Activated CD8-positive, alpha-beta memory T cell treated with anti-CD3 and anti-CD28 coated beads for 24 hours (primary cell): ENCODE results near the gene ZNF792.
"Not testable (repeated sequence)": the region's sequence is repeated elsewhere in the genome, so short reads cannot be mapped to it uniquely, and the experiment has no call there.

Source experiments
- DNase-seq: peaks from one replicate; pipeline ENCODE4 v3.0.0-alpha.2; 2020

The ZNF792 gene

DNA sequence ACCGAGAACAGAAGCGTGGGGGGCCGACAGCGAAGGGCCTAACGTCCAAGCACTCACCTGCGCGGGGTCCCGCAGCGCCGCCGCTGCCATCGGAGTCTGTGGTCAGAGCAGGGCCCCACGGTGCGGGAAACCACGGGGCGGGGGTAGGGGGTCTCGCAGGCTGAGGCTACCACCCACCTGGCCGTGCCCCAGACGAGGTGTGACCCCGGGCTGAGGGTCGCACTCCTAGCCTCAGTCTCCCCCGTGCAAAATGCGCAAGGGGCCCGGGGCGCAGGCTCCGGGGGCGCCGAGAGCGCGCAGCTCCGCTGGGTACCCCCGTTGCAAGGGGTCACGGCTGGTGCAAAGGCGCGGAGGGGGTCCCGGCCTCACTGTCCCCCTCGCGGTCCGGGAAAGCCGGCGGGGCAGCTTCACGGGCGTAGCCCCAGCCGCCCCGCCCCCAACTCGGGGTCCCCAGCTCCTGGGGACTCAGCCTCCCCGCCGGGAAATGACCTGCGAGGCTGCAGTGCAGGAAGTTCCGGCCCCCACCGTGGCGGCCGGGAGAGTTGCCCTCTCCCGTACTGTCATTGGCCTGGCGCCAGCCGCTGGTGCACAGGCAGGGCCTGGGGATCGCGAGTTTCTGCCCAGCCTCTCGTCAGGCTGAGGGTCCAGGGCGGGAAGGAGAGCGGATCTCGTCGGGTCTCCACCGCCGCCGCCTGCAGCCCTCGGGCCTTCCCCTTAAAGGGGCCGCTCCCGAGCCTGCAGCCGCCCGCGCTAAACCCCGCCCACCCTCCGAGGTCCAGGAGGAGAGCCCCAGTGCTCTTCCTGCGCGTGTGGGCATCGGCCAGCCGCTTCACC, at the start of gene ZNF792:
Gene ZNF792, minus strand, starts transcription at position 657 of the 834 bp plus-strand sequence. Its CDS starts 567 bp downstream, at position 90.
- peak; percentile 80 for DNase-seq

DNA sequence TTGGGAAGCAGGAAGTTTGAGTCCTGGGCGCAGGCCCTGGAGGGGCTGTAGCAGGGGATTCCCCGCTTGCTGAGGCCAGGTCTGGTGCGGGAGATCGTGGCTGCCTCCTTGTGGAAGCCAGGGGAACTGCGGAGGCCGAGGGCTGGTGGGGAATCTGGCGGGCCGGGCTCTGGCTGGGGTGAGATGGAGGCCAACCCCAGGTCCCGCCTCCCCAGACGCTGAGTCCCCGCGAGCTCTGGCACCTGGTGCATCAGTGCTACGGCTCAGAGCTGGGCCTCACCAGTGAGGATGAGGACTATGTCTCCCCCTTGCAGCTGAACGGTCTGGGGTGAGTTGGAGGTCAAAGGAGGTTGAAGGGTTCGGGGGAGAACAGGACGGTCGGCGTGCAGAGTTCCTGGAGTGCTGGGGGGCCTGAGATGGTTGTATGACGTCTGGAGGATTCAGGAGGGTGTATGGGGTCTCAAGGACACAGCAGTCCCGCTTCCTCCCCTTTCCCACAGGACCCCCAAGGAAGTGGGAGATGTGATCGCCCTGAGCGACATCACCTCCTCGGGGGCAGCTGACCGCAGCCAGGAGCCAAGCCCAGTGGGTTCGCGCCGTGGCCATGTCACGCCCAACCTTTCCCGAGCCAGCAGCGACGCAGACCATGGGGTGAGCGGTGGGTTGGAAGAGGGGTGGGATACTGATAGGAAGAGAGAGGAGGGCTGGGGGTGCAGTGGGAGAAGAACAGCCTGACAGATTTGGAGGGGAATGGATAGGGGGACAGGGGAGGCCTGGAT, 49.2 kb upstream of the ZNF792 start:
- DNase-seq, result peak; percentile 97

DNA sequence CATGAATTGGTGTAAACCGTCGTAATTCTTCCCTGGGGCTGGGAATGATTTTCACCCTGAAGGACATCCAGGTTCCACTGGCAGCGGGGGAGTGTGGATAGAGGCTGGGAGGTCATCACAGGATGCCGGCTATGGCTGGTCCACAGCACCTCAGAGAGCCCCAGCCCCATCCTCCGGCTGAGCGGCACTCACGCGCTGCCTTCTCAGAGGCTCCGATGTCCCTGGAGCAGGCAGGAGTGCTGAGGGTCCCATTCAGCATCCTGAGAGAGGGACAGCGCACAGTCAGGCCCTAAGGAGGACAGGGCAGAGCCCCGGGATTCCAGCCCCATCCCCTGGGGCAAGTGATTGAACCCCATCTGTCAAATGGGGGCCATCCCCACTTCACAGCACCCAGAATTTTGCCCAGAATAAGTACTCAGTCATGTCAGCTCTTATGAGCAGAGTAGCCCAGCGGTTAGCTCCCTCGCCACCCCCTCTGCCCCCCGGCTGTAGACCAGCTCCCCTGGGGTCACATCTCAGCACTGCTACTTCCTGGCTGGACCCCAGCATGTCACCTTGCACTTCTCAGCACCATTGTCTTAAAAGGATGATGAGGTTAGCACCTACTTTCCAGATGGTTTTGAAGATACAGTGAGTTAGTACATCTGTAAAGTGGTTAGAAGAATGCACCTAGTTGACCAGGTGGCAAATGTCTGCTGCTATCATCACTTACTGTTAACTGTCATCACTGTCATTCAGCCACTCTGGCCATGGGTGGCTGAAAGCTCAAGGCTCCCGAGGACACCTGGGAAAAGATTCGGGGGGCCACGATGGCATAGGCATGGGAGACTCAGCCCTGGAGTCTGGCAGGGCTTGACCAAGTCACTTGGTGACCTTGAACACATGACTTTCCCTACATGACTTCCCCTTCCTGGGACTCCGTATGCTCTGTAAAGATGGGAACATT, 48.0 kb upstream of the ZNF792 start:
- no peak for DNase-seq

DNA sequence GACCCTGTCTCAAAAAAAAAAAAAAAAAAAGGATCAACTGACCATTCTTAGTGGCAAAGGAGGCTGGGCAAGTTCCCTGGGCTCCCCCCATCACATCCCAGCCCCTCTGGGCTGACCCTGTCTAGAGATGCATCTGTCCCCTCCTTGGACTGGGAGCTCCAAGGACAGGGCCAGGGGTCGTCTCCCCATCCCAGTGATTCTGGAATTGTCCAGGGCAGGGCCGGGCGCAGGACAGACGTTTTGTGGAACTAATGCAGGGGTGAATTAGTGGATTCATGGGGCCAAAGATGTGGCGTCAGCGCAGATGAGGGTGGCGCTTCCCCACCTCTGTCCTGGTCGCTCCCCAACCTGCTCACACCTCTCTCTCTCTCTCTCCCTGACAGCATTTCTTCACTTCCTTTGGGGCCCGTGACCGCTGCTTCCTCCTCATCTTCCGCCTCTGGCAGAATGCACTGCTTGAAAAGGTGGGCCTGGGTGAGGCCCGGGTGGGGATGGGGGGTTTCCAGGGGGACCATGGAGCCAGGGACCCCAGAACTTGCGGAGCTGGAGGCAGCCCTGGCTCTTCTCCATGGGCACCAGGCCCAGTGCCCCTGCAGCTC, 47.2 kb upstream of the ZNF792 start:
- peak; percentile 67 for DNase-seq

DNA sequence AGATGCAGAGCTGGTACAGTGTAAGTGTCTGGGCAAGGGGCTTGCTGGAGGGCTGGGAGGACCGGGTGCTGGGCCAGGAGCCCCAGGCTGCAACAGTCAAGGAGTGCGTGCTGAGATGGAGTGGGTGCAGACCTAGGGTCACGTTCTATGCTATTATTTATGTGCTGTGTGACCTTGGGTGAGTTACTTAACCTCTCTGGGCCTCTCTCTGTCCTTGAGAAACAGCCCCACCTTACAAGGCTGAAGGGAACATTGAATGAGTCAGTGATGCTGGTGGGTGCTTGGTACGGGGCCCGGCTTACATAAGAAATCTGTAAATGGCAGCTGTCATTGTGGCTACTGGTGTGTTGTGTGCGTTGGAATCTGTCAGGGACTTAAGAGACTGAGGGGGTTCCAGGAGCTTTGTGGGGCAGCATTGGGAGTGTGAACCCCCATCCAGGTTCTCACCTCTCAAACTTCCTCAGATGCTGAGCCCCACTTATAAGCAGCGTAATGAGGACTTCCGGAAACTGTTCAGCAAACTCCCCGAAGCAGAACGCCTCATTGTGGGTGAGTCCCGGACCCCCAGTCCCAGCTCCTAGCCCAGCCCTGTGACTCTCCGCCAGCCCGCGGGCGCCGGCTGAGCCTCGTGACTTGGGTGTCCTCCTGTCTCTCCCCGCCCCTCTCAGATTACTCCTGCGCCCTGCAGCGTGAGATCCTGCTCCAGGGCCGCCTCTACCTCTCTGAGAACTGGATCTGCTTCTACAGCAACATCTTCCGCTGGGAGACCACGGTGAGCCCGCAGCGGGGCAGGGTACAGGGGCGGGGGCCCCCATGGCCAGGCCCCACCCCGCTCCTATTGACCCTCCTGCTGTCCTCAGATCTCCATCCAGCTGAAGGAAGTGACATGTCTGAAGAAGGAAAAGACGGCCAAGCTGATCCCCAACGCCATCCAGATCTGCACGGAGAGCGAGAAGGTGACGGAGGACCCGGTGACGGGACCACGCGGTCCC, 45.7 kb upstream of the ZNF792 start:
- no peak for DNase-seq

DNA sequence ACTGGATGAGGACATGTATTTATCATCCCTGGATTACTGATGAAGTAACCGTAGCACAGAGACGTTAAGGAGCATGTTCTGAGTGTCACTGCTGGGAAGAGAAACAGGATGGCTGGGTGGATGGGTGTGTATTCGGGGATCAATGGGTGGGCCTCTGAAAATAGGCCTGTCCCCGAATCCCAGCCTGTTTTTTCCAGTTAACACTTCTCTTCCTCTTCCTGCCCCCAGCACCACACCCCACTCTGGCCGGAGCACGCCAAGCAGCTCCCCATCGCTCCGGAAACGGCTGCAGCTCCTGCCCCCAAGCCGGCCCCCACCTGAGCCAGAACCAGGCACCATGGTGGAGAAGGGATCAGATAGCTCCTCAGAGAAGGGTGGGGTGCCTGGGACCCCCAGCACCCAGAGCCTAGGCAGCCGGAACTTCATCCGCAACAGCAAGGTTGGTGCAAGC, 44.9 kb upstream of the ZNF792 start:
- DNase-seq, result no peak

DNA sequence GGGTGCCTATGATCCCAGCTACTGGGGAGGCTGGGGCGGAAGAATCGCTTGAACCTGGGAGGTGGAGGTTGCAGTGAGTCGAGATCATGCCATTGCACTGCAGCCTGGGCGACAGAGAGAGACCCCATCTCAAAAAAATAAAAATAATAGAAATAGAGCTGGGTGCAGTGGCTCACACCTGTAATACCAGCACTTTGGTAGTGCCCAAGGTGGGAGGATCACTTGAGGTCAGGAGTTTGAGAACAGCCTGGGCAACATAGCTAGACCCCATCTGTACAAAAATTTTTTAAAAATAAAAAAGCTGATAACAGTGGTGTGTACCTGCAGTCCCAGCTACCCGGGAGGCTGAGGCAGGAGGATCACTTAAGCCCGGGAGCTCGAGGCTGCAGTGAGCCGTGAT, 43.4 kb upstream of the ZNF792 start:
- DNase-seq, result not testable (repeated sequence)

DNA sequence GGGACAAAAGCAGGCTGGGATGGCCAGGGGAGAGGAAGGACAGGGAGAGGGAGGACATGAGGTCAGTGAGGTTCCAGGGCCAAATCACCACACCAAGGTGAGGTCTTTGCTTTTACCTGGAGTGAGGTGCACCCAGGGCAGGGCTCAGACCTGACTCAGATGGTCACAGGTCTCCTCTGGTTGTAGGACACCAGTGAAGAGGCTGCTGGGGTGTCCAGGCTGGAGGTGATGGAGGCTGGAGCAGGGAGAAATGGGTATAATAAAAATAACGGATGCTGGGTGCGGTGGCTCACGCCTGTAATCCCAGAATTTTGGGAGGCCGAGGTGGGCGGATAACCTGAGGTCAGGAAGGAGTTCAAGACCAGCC, 43.0 kb upstream of the ZNF792 start:
- no peak for DNase-seq

DNA sequence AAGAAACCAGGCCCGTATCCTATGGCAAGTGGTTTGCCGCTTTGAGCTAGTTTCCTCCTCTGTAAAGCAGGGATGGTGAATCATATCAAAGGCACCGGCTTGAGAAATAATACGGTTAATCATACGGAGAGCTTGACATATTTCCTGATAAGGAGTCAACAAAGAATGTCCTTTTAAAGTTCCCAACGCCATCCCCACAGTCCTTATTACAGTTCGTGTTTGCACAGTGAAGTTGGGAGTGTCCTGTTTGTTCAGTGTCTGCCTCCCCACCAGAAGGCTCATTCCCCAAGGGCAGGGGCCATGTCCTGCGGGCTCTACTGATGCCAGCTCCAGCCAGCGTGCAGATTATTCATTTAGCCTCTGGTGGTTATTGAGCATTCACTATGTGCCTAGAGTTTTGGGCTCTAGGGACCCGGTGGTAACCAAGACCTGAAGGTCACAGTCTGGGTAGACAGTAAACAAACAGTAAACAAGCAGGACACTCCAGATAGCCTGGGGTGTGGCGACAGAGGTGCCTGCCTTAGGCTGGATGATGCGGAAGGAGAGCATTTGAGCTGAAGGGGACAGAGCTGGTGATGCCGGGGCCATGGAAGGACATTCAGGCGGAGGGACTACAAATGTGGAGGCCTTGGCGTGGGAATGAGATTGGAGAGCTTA, 42.4 kb upstream of the ZNF792 start:
- DNase-seq, result no peak

DNA sequence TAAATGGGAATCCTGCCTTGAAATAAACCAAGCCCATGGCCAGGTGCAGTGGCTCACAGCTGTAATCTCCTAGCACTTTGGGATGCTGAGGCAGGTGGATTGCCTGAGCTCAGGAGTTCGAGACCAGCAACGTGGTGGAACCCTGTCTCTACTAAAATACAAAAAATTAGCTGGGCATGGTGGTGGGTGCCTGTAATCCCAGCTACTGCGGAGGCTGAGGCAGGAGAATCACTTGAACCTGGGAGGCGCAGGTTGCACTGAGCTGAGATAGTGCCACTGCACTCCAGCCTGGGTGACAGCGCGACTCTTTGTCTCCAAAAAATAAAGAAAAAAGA, 41.9 kb upstream of the ZNF792 start:
- not testable (repeated sequence) for DNase-seq

DNA sequence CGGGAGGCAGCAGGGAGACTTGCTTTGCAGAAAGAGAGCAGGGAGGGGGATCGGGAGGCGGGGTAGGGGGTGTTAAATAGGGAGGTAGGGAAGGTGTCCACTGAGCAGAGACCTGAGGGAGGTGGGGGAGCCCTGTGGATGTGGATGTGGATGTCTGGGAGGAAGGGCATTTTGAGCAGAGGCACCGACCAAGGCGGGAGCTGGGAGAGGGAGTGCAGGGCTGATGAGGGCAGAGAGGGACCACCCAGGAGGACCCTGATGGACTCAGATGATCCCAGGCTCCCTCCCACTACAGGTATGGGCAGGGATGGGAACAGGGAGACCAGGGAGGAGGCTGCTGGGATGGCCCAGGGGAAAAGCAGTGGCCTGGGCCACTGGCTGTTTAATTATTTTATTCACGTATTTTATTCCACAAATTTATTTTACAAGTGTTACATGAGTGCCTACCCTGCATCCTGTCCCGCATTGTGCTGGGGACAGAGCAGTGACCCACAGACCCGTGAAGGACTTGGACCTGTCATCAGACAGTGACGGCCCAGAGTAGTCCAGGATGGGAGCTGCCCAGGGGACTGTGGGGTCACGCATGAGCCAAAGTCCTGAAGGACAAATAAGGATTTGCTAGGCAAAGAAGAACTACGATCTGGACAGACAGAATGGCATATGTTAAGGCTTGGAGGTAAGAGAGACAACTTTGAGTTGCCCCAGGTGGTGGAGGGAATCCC, 41.4 kb upstream of the ZNF792 start:
- DNase-seq, result no peak

DNA sequence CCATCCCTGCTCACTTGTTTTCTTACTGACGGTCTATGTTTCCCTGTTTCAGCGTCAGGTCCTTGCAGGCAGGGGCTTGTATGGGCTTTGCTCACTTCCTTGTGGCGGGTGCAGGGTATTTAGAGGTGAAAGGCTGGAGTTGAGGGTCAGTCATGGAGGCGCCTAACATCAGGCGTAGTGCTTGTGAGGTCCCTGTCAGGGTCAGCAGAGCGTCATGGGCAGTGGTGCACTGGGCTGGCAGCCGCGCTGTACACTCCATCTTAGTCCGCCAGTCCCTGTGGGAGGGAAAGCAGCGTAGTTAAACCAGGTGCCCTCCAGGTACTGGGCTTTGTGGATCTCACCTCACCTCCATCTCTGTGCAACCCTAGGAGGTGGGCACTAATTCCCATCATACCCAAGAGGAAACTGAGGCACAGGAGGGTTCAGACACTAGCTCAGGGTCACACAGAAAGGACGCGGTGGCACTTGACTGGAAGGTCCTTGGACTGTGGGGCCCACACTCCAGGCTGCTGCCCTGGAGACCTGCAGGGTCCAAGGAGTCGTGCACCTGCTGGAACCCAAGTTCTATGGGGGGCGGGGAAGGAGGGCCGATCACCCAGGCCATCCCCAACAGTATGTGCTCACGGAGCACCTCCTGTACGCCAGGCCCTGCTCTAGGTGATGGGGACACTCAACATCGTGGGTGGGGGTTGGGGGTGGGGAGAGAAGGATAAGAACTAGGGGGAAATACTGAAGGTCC, 40.7 kb upstream of the ZNF792 start:
- DNase-seq, result no peak

DNA sequence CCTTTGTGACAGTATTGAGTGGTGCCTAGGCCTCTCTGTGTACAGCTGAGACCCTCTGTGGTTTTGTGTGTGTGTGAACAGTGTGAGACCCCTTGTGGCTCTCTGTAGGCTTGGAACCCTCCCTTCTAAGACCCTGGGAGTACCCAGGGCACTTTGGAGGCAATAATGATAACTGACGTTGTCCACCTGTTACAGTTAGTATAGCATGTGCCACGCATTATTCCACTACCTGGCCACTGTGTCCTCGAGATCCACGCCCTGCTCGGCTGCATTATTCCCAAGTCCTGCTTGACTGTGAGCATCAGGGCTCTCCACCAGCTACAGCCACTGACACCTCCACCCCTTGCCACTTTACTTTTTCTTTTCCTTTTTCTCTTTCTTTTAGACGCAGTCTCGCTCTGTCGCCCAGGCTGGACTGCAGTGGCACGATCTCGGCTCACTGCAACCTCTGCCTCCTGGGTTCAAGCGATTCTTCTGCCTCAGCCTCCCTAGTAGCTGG, 38.1 kb upstream of the ZNF792 start:
- DNase-seq, result no peak

DNA sequence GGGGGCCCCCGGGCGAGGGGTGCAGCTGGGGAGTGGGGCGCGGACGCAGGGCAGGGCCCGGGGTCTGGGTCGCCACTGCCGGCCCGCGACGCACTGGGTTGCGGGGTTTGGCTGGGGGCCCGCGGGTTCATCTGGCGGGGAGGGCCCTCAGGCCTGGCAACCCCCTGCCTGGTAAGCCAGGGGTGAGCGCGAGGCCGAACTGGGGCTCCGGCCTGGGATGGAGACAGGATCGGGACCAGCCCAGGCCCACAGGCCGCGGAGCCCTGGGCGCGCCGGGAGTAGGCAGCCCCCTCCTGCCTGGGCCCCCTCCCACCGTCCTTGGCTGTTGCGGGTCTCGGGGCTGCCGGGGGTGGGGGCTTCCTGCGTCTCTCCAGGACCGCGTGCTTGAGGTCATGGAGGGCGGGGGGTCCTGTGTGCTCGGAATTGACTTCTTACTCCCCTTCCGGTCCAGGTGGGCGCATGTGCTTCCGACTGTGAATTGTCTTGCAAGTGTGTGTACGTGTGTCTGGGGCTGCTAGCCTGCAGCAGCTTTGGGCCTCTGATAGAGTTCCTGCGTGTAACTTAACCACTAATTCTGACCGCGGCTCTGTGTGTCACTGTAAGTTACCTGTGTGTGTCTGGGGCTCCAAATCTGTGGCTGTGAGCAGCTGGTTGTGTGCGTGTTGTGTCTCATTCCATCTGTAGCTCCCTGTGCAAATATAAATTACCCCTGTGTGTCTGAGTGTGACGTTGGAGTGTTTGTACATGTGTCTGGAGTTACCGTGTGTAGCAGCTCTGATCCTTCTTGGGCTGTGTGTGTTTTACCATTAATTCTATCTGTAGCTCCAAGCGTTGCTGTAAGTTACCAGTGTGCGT, 36.8 kb upstream of the ZNF792 start:
- DNase-seq, result peak; percentile 82

DNA sequence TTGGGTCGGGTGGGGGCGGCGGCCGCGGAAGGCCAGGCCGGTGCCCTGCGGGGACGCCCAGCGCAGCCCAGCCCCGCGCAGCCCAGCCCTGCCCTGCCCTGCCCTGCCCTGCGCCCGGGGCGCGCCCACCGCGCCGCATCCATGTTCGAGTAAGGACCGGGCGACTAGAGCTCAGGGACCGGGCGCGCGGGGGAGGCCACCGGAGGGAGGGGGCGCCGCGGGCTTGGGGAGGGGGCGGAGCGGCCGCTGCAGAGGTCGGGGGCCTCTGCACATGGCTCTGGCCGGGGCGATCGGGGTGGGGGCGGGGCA, 36.3 kb upstream of the ZNF792 start:
- DNase-seq, result no peak

DNA sequence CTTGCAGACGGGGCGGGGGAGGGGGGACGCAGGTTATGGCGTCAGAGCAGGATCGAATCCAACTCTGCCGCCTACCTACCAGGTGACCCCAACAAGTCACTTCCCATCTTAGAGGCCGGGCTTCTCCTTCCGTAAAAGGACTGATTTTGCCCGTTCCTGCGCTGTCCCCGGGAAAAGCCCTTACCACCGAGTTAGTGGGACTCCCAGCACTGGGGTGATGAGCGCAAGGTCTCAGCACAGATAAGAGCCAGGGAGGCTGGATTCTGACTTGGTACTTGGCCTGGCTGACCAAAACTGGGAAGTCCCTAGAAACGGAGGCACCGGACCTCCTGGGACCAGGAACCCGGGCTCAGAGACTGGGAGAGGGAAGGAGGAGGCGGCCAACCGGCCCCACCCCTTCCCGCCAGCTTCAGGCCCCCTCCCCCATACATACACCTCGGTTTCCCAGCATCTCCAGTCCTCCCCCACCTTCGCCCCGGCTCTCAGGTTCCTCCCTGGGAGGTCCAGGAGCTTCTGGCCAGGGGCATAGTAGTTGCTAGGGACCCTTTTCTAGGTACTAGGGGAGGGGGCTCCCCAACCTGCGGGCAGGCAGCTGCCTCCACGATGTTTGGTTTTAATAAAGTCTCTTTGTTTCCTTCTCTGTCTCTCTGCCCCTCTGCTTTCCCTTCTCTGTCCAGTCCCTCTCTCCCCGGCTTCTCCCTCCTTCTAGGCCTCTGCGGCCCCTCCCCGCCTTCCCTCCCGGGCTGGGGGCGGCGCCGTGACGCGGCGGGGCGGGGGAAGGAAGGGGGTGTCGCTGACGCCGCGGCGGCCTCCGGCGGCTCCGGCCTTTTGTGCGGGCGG, 35.7 kb upstream of the ZNF792 start, which contains the start of gene GRAMD1A:
Gene GRAMD1A, plus strand, starts transcription at position 826 of the 840 bp plus-strand sequence. CDS start 156 bp downstream, outside the sequence.
- DNase-seq, result peak; percentile 91
